HG02623 (cell line): ENCODE results near the gene TPK1.
A peak's percentile ranks its signal among the peaks of the same experiment; 100 is the strongest.

Experiments
- ATAC-seq: cut with Tn5 transposase; IDR thresholded peaks from one replicate; pipeline ENCODE4 v1.9.1; 2021; ENCODE audit warnings: moderate library complexity; ENCODE audit not compliant: unreplicated experiment

The TPK1 gene

DNA sequence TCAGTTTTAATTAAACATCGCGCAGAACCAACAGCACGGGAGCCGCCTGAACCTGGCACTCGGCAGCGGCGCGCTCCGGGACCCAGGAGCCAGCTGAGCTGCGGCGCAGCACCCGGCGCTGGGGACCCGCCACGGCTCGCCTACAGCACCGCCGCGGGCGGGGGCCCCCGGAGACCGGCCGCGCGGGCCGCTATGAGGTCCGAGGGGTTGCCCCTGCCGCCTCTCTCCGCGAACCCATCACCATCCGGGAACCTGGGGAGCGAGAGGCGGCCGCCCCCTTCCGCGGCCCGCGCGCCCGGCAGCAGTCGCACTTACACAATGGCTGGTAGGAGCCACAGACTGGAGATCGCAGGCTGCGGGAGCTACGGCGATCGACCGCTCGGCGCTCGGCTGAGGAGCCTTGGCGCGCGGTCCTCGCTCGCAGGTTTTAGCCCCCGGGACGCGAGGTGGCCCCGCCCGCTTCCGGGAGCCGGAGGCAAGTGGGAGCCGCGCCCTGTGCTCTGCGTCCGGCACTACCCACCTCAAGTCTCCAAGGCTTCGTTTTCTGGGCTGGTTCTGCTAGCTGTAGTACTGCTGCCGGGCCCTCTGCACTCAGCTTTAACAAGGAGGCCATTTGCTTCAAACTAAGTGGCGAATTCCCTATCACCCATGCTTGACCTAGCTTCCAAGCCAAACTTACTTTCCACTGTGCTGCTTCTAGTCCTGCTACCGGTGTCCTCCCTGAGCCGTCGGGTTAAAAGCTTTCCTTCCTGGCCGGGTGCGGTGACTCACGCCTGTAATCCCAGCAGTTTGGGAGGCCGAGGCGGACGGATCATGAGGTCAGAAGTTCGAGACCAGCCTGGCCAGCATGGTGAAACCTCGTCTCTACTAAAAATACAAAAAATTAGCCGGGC is at the start of gene TPK1:
Gene TPK1, minus strand, starts transcription at position 402 of the 893 bp plus-strand sequence. CDS start 451 bp downstream, outside the sequence.
- peak; percentile 89 for ATAC-seq

DNA sequence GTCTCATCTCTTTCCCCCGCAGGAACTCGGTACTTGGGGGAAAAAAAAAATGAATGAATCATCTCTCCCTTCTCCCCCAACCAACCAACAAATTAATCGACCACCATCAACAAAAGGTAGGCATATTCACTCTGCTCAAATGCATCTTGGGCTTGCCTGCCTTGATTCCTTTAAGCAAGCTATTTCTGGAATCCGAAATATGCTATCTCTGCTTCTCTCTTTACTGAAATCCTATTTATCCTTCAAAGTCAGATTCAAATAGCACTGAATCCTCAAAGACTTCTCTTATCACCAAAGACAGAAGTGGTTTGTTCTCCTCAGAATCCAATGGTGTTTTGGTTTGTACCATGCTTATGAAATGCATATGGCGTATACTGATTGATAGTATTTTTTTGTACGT is 49.6 kb upstream of the TPK1 start:
- no peak for ATAC-seq

DNA sequence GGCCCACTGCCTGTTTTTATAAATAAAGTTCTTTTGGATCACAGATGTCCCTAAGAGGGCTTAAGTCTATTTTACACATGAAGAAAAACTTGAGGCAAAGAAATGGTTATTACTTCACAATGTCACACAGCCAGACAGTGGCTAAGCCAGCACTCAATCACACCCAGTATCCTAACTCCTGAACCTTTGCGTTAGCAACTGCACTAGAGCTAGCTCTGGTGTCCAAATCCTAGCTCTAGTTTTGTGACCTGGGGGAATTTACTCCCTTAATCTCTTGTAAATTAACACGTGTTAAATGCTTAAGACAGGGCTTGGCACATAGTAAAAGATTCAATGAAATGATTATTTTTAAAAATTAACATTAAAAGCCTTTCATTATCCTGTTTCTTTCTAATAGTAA is 49.0 kb upstream of the TPK1 start:
- ATAC-seq = no peak

DNA sequence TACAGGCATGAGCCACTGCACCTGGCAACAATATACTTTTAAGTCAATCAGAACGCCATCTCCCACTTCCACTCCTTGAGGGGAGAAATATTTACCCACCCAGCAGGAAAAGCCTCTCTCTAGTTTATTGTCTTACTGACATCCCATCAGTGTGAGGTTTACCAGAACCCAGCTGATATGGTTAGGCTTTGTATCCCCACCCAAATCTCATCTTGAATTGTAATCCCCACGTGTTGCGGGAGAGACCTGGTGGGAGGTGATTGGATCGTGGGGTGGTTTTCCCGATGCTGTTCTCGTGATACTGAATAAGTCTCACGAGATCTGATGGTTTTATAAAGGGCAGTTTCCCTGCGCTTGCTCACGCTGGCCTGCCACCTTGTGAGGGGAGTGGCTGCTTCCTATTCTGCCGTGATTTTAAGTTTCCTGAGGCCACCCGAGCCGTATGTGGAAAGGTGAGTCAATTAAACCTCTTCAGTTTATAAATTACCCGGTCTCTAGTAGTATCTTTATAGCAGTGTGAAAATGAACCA is 37.5 kb upstream of the TPK1 start:
- no peak for ATAC-seq

DNA sequence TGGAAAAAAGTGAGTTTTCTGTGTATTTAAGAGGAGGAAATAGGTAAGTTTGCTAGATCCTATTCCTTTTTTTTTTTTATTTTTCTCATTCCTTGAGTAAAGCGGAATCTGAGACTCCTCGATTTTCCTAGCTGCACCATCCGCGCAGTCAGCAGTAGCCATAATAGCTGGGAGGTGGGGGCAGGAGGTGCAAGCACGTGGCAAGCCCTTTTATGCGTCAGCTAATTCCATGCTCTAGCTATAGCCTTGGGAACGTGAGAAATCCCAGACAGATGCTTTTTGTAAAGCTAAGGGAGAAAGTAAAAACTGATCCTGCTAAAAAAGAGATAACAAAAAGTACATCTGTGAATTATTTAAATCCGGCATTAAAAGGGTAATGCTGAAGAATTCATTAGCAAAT is 33.2 kb upstream of the TPK1 start:
- ATAC-seq = no peak

DNA sequence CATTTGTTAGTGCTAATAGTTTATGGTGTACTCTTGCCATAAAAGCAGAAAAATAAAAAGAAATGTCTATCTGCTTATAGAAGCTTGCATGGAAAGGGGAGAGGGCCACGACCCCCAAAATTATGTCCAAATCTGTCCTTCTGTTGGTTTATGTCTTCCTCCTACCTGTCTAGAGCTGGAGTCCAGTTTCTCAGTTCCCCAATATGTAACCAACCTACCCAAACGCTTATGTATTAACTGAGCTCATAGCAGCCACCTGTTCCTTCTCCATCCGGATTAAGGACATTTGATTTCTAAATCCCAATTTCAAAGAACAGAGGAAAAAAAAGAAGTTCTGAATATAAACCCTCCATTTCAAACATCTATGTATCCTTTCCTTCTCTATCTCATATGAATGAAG is 30.3 kb upstream of the TPK1 start:
- no peak for ATAC-seq

DNA sequence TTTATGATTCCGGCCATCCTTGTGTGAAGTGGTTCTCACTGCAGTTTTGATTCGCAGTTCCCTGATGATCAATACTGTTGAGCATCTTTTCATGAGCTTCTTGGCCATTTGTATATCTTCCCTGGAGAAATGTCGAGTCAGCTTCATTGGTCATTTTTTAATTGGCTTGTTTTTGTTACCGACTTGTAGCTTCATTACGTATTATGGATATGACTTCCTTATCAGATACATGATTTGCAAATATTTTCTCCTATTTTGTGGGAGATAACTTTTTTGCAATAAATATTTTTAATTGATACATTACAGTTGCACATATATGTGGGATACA is 27.4 kb upstream of the TPK1 start:
- ATAC-seq = no peak

DNA sequence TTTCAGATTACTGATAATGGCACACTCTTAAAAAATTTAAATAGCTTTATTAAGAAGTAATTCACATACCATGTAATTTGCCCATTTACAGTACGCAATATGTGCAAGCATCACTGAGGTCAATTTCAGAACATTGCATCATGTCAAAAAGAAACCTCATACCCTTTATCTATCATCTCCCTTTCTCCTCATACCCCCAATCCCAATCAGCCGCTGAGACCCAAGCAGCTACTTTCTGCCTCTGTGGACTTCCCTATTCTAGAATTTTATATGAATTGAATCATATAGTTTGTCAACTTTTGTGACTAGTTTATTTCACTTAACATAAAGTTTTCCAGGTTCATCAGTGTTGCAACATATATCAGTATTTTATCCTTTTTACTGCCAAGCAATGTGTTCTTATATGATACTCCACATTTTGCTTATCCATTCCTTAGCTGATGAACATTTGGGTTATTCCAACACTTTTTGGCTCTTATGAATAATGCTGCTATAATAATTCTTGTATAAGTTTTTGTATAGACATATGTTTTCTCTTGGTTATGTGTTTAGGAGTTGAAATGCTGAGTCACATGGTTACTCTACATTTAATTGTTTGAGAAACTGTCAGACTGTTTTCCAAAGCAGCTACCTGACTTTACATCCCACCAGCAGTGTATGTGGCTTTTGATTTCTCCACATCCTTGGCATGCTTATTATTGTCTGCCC is 26.9 kb upstream of the TPK1 start:
- no peak for ATAC-seq

DNA sequence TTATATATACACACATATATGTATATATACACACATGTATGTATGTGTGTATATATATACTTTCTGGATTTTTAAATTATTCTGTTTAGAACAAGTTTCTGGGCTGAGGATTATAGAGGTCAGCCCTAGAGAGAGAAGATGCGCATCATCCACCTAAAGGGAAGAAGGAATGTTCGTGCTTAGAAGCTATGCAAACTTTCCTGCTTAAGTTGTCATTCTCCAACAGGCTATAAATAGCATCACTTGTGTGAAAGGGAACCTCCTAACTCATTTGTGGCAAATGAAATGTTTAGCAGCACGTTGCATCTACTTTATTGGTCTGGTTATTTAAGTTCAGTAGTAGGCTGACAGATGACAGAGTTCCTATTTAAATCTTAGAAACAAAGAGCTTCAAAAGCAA is 23.9 kb upstream of the TPK1 start:
- no peak for ATAC-seq

DNA sequence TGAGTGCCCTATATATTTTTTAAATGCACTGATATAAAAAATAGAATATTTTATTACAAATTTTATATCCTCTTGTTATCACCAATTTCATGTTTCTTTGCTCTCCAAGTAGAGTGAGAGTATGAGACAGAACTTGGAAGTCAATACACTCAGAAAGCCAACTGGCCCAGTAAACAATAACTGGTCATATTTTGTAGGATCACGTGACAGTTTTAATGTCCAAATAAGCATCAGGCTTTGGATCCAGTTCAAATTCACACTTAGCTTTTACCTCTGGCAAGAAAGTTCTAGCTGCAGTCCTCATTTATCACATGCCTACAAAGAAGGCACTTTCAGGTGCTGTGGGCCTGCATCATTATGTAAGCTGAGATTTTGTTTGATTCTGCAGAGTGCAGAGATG is 21.6 kb upstream of the TPK1 start:
- ATAC-seq = no peak

DNA sequence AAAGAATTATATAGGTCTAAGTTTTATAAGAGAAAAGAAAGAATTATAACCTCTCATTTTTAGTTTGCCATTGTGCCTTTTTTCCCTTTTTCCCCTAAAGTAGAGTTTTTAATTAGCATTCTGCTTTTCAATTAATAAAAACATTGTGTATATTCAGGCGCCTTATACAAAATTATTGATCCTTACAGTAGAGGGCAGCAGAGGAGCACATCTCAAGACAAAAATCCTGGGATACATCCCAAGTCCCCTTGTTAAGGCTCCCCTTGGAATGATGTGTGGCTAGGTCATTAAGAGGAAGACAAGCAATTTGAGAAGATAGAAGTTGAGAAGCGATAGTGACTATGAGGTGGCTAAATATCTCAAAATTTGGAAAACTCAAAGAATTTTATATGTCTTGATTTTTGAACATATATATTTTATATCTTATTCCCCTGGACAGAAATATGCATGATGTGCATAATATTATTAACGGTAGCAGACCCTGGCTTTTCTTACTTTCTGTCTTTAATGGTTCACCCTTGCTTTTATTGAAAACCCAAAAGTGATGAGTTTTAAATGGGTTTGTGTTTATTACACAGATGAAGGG is 19.1 kb upstream of the TPK1 start:
- no peak for ATAC-seq

DNA sequence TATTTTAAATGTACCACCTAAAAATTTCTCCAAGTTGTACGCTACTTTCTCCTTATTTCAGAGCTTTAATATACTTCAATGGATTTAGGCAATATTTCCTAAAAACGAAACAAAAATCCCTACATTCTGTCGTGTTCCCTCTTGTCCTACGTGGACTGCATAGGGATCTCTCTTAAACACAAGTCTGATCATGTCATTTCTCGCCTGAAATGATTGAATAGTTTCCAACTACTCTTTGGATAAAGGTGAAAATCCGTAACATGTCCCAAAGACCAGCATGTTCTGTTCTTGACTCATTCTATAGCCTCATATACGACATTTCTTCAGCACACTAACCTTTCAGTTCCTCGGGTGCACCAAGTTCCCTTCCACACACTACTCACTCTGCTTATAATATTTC is 17.7 kb upstream of the TPK1 start:
- no peak for ATAC-seq

DNA sequence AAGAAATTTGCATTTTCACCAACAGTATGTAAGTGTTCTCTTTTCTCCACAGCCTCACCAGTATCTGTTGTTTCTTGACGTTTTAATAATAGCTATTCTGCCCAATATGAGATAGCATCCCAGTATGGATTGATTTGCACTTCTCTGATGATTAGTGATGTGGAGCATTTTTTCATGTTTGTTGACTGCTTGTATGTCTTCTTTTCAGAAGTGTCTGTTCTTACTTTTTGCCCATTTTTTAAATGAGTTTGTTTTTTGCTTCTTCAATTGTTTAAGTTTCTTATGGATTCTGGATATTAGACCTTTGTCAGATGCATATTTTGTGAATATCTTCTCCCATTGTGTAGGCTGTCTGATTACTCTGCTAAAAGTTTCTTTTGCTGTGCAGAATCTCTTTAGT is 12.2 kb upstream of the TPK1 start:
- no peak for ATAC-seq

DNA sequence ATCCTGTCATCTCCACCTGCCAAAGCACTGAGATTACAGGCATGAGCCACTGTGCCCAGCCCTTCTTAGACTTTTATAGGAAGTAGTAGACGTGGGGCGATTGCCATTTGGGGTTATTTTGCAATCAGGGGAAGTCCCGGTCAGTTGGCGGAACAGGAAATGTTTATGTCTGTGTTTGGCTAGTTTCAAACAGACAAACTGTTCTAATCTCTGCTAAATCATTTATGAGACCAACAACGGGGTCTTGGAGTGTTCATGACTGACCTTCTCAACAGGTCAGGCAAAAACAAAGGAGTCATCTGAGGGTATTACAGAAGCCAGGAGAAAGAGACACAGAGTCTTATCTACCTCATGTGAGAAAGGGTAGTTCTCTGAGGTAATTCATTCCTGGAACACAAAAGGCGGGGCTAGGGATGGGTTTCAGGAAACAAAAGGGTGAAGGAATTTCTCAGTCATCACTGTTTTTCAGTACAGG is 6.6 kb upstream of the TPK1 start:
- peak; percentile 80 for ATAC-seq

DNA sequence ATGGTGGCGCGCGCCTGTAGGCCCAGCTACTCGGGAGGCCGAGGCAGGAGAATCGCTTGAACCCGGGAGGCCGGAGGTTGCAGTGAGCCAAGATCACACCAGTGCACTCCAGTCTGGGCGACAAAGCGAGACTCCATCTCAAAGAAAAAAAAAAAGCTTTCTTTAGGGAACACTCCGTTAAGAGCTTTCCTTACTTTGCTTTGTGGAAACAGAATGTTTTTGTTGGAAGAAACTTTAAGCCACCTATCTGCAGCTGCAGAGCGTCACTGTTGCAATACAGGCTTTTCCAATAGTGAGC is 641 bp upstream of the TPK1 start:
- no peak for ATAC-seq

DNA sequence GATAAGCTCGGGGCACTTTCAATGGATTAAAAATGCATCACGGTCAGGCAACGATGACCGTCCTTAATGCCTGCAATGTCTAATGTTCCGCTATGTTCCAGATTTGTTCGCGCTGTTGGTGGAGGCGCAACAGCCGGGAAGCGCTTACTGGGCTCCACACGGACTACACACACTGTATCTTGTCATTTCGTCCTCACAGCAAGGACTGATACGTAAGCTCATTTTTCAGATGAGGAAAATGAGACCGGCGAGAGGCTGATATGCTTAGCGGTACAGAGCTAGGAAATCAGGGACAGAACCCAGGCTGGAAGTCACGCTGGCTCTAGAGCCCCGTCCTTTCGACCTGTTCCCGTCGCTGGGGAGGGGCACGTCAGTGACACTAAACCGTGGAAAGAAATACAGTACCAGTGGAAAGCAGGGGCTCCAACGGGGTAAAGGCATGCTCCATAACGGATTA is 670 bp downstream of the TPK1 start:
- ATAC-seq = peak; percentile 27

DNA sequence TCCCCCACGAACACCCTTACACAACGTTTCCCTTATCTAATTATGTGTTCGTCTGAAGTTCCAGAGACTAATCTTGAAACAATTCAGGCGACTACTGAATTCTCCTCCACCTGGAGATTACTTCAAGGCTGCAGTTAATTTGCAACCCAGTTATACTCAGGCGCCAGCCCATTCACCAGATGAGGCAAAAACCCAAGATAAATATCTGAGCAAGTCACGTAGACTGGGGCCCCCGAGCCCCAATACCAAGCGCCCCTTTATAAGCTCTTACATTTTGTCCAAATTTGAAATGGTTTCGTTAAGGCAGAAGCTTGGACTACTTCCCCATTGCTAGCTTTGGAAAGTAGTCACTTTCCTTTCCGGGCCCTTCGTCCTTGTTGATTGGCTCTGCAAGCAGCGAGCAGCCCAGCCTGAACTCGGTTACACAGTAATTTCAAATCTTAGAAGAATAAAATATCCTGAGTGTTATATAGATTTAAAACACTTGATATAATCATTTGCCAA is 1.2 kb downstream of the TPK1 start:
- peak; percentile 28 for ATAC-seq

DNA sequence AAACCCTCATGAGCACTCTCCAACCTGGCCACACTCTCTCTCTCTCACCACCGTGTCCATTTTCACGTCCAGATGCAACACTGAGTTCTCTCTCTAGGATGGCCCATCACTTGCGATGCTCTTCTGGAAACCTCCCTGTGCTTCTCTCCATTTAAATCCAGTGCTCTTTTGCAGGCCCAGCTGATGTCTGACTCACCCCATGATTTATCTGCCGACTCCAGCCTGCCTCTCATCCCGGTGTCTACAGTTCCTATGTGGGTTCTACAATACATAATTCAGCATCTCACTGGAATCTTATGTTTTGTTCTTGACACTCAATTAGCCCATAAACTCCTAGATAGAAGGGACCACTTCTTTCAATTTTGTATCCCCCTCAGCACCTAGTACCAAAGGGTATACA is 5.0 kb downstream of the TPK1 start:
- ATAC-seq = no peak

DNA sequence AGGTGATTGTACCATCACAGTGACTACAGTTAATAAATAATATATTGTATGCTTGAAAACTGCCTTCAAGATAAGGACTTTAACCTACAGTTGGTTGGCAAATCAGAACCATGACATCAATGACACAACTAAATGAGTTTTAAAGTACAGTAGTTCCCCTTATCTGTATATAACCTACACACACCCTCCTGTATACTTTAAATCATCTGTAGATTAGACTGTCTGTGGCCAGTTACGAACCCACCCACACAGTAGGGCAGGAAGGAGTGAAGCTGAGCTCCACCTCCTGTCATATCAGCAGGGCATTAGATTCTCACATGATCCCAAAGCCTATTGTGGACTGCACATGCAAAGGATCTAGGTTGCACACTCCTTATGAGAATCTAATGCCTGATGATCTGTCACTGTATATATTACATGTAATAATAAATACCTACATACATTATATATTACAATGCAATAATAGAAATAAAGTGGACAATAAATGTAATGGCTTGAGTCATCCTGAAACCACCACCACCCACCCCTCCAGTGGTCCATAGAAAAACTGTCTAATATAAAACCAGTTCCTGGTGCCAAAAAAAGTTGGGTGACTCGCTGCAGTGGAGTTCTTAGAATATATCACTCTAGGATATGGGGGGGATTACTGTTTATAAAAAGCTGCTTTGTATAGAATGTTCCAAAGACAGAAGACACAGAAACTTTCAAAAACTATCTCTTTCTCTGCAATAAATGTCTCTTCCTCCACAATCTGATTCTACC is 5.6 kb downstream of the TPK1 start:
- no peak for ATAC-seq

DNA sequence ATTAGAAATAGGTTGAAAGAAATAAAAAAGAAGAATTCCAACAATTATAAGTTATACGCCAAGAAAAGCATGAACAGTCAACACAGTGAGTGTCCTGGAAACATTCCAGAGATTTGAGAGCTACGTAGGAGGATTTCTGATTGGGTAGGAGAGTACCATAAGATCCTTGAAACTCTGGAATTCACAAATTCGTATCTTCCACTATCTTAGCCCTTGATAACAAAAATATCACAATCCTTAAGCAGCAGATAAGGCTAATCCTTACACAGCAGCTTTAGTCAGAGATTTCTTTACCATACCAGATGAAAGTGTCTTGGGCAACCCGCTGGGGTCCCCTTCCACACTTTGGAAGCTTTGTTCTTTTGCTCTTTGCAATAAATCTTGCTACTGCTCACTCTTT is 8.2 kb downstream of the TPK1 start:
- ATAC-seq = no peak

DNA sequence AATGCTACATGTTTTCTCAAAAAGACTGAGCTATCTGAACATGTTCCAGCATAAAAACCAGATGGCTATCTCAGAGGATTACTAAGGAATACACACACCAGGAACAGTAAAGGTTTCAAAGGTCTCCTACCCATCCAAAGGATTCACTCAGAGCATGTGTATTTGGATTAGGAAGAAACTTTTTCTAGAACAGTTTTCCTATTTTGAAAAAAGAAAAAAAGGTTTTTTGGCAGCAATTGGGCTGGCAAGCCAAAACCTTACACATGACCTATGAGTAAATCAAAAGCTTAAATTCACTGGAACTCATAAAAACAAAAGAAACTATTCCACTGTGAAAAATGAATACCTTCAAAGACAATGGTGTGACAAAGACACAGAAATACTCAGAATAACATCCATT is 9.6 kb downstream of the TPK1 start:
- ATAC-seq = no peak
